Hematopoietic multipotent progenitor cell treated with erythropoietin and hydrocortisone succinate and interleukin-3 and kit ligand, for 17 days (in vitro differentiated cells): ENCODE data around the gene SYNM.
"Not testable (repeated sequence)": the region's sequence is repeated elsewhere in the genome, so short reads cannot be mapped to it uniquely, and the experiment has no call there.

Experiments used
- DNase-seq: peaks from one replicate; pipeline ENCODE4 v3.0.0-alpha.2; 2015; ENCODE audit warnings: low spot score

The SYNM gene

GRCh38 chr15:99104788-99105513, at the start of gene SYNM:
TSS of gene SYNM (plus strand) at chr15:99105080. CDS start at chr15:99105200, 120 bp downstream.
- peak; percentile 25 for DNase-seq

- no peak for DNase-seq
Observed at GRCh38 chr15:99055555-99056134, 49.2 kb upstream of the SYNM start.

GRCh38 chr15:99057020-99057419, 47.9 kb upstream of the SYNM start:
- DNase-seq, result no peak

- DNase-seq, result no peak
Observed at GRCh38 chr15:99057697-99058420, 47.0 kb upstream of the SYNM start.

GRCh38 chr15:99058421-99058870, 46.4 kb upstream of the SYNM start:
- DNase-seq, result no peak

GRCh38 chr15:99059010-99059981, 45.6 kb upstream of the SYNM start:
- DNase-seq, result peak; percentile 21

GRCh38 chr15:99060186-99060585, 44.7 kb upstream of the SYNM start:
- not testable (repeated sequence) for DNase-seq

GRCh38 chr15:99062226-99062625, 42.7 kb upstream of the SYNM start:
- no peak for DNase-seq

GRCh38 chr15:99068186-99068585, 36.7 kb upstream of the SYNM start:
- no peak for DNase-seq

- no peak for DNase-seq
Observed at GRCh38 chr15:99070208-99070607, 34.7 kb upstream of the SYNM start.

GRCh38 chr15:99071091-99071680, 33.7 kb upstream of the SYNM start:
- DNase-seq, result no peak

- DNase-seq, result no peak
Observed at GRCh38 chr15:99073008-99073717, 31.7 kb upstream of the SYNM start.

- no peak for DNase-seq
Observed at GRCh38 chr15:99074446-99074845, 30.4 kb upstream of the SYNM start.

- DNase-seq, result not testable (repeated sequence)
Observed at GRCh38 chr15:99075059-99075652, 29.7 kb upstream of the SYNM start.

GRCh38 chr15:99076109-99076508, 28.8 kb upstream of the SYNM start:
- no peak for DNase-seq

GRCh38 chr15:99076555-99077308, 28.1 kb upstream of the SYNM start:
- DNase-seq, result peak; percentile 59

GRCh38 chr15:99082798-99083197, 22.1 kb upstream of the SYNM start:
- no peak for DNase-seq

GRCh38 chr15:99084965-99085364, 19.9 kb upstream of the SYNM start:
- no peak for DNase-seq
